NCI-H345 treated with DMSO at 0.1 percent for 48 hours (cell line): ENCODE measurements around the gene MEGF8.
A peak's percentile ranks its signal among the peaks of the same experiment; 100 is the strongest.

Experiments used
- DNase-seq: peaks from one replicate; lab custom pipeline; 2025; ENCODE audit not compliant: unreplicated experiment; lab: John Stamatoyannopoulos, UW

Gene MEGF8

DNA sequence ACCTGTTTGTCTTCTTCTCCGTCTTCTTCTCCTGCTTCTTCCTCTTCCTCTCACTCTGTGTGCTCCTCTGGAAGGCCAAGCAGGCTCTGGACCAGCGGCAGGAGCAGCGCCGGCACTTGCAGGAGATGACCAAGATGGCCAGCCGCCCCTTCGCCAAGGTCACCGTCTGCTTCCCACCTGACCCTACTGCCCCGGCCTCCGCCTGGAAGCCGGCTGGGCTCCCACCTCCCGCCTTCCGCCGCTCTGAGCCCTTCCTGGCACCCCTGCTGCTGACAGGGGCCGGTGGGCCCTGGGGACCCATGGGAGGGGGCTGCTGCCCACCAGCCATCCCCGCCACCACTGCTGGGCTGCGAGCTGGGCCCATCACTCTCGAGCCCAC lies 50.7 kb downstream of the MEGF8 start:
- no peak for DNase-seq

DNA sequence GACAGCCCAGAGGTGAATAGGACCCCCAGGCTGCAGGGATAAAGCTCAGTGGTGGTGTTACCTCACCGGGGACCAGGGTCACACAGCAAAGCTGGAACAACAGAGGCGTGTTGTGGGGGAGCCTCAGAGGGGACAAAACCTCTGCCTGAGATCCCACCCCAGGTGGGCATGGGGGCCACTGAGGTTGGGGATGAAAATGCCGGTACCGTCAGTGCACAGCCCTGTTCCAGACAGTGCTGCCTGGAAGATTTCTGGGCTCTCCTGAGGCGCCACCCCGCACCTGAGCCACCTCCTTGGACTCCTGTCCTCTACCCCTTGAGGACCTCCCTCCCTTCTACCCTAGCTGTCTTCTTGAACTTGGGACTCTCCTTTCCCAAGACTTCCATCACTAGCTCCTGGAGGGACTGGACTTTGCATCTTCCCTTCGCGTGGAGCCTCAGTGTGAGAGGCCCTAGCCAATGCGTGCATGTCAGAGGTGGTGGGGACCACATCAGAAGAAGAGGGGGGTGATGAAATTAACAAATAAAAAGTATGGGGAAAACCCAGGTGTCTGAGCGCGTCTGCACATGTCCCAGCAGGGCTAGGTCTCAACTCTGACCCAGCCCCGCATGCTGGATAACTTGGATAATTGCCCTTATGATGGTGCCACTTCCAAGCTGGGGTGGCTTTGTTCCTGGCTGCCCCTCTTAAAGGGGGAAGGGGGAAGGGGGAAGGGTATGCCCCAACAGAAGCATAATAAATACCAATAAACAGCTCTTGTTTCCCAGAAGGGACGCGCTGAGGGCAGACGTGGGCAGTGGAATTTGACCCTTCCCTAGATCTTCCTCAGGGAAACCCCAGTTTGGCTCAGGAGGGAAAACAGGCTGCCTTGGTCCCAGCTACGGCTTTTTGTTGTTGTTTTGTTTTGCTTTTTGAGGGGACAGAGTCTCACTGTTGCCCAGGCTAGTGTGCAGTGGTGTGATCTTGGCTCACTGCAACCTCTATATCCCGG lies 53.1 kb downstream of the MEGF8 start:
- DNase-seq, result no peak

DNA sequence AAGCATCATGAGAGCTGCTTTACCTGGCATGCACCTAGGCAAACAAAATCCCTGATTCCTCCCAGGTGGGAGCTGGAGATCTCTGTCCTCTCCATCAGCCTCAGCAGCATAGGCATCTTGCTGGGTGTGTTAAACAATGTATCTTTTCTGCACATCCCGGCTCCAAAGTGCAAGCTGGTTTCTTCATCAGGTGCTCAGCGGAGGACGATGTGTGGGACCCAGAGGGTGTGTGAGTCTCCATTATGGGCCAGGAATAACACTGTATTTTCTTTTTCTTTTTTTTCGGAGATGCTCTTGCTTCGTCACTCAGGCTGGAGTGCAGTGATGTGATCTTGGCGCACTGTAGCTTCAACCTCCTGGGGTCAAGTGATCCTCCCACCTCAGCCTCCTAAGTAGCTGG lies 54.7 kb downstream of the MEGF8 start:
- no peak for DNase-seq

DNA sequence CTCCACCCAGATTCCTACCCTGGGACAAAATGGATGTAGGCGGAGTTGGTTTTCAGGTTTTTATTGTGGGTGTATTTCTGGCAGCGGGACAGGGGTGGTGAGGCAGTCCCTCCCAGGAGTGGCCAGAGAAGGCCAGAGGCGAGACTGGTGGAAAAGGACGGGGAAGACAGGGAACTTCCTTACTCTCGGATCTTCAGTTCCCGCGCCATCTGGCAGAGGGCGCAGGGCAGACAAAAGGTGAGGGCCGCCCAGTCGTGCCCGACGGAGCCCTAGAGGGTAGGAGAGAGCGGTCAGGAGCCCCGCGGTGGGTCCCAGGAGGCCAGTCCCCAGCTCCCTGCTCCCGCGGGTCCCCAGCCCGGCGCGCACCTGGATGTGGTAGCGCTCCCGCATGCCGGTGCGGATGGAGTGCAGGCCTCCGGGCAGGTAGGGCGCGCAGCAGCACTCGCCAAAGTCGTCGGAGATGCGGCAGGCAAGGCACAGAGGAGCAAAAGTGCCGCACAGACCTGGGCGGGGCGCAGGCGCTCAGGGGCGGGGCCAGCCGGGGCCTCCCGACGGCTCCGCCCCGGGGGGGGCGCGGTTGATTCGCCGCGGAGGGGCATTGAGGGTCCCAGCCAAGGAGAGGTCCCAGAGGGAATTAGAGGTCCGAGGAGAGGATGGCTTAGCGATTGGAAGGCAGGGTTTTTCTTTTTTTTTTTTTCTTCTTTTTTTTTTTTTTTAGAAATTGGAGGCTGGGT lies 61.7 kb downstream of the MEGF8 start:
- peak; percentile 33 for DNase-seq

DNA sequence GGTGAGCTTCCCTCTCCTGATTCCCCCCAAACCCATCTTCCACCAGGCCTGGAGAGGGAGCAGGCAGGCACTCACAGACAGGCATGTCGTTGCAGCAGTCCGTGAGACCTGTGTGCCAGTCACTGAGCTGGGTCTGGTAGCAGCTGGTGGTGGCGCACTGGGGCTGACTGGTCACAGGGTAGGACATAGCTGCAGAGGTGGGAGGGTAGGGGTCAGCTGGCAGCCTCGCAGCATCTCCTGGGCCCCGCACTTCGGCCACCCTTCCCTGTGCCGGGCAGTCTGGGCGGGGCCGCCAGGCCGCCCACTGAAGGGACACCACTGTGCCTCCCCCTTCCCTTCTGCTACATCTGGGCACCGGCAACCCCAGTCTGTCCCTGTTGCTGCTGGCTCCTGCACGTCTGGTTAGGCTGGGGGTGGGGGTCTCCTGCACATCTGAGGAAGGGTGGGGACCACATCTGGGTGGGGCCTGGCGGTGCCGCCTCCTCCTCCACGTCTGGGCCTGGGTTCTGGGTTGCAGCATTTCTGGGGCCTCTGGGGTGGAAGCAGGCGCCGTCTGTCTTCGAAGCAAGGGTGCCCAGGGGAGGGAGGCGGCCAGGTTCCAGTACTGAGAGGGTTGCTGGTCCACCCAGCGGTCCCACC lies 63.5 kb downstream of the MEGF8 start:
- no peak for DNase-seq

DNA sequence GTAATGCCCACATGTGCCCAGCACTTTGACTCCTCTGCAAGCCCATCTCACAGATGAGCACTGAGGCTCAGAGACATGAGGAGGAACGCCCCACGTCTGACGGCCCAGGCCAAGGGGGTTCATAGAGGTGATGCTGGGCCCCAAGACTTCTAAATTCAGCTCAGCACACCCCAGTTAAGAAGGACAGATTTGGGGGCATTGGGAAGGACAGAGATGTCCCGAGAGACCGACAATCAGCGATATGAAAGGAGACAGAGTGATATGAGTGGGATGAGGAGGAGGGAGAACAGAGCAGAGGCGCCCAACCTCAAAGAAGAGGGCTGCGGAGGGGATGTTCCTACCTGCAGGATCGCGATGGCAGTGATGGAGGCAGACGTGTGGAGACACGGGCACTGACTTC lies 64.5 kb downstream of the MEGF8 start, which contains the start of gene CNFN:
Gene CNFN (minus strand): TSS at position 399 of the 400 bp plus-strand sequence. CDS start 1,260 bp downstream, outside the sequence.
- DNase-seq, result no peak

DNA sequence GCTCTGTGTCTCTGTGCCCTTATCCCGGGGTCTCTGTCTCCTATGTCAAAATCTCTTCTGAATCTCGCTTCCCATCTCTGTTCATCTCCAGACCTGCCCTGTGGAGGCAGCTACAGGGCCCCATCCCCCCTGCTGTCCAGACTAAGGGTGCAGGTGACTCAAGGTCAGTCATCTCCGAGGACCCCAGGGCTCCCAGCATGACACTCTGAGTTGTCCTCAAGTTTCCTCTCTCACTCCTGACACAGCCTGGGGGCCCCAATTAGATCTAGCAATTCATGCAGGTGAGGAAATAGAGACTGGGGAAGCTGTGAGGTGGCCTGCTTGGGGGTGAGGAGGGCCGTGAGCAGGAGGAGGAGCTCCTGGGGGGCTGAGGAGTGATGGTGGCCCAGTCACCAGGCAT lies 66.7 kb downstream of the MEGF8 start:
- no peak for DNase-seq

DNA sequence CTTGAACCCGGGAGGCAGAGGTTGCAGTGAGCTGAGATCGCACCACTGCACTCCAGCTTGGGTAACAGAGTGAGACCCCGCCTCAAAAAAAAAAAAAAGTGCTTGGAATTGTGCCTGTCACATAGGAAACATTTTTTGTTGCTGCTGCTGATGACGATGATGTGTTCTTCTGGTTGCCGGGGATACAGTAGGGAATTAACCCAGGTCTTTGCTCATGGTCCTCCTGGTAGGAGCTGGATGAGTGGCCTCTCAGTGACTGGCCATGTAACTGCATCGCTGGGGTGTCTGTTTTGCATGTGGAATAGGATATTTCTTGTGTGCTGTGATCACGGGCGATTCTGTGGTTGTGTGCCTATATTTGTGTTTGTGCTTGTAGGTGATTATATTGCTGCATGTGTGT lies 69.3 kb downstream of the MEGF8 start:
- no peak for DNase-seq

DNA sequence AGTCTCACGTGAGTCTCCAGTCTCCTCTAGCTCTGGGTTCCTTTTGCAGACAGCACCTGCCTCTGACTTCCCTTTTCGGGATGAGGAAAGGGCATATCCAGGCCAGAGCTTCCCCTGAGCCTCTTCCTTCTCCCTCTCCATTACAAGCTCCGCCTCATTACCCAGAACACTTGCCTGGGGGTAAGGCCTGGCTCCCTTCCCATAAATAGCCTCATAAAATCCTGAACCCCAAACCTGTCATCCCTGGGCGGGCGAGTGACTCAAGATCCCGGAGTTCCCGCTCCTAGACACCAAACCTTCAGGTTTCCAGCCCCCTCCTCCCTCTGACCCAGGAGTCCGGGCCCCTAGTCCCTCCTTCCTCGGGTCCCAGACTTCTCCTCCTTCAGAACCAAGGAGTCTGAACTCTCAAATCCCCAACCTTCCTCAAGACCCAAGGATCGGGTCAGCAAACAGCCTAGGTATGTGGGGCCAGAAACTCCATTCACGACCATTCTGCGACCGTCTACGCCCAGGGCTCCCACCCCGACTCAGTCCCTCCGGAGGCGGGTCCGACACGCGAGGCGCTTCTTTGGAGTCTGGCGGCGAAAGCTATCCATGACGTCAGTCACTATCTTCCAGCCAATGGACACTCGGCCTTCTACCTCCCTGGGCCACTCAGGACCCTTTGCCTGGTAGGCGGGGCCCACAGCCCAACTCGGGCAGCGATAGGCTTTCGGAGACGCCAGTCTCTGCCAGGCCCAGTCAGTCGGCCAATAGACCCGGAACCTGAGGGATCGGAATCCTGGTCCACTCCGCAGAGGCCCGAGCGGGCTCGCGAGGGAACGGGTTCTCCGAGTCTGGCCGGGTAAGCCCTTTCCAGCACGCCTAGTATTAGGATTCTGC lies 71.2 kb downstream of the MEGF8 start:
- peak; percentile 87 for DNase-seq

DNA sequence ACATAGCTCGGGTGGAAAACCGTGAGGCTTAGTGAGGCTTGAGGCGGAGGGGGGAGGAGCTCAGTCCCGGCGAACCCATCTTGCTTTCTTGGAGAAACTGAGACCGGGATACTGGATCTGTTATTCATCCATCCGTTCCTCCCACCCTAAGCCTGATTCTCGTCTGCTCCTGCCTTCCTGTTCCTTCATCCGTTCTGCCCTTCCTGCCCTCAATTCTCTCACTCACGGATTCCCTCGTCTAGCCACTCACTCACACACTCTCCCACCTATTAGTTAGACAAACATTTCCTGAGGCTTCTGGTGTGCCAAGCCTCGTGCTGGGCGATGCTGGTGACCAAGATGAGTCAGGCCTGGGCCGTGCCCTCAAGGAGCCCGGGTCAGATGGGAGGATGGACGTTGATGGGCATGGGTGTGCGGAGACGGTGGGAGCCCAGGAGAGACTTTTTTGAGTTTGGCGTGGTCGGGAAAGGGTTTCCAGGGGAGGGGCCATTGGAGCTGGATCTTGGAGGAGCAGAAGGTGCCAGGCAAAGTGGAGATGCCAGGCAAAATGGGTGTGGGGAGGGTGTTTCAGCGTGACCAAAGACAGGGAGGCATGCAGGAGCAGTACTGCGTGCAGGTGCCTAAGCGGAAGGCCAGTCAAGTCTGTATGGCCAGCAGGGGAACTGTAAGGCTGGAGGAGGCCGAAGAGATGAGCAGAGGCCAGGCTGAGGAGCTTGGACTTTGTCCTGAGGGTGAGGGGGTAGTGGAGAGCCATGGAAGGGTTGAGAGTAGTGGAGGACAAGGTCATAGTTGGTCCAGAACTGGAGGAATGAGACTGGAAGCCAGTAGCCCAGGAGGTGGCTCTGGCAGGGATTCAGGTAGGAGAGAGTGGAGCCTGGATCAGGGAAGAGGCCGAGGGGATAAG lies 72.1 kb downstream of the MEGF8 start:
- no peak for DNase-seq

DNA sequence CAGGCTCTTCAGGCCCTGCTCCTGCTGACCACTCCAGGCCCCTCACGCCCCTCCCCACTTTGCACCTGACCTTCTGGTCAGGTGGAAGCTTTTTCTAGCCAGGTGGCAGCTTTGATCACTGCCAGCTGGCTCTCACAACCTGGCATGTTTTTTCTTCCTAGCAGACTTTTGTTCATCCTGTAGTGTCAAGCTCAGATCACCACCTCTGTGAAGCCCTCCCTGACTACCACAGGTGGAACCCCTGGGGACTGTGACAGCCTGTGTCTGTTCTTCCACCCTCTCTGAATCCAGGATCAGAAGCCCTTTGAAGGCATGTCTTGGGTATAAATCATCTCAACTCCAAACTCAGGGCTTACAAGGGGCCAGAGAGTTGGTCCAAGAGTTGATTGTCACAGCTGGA lies 75.0 kb downstream of the MEGF8 start:
- DNase-seq, result no peak

DNA sequence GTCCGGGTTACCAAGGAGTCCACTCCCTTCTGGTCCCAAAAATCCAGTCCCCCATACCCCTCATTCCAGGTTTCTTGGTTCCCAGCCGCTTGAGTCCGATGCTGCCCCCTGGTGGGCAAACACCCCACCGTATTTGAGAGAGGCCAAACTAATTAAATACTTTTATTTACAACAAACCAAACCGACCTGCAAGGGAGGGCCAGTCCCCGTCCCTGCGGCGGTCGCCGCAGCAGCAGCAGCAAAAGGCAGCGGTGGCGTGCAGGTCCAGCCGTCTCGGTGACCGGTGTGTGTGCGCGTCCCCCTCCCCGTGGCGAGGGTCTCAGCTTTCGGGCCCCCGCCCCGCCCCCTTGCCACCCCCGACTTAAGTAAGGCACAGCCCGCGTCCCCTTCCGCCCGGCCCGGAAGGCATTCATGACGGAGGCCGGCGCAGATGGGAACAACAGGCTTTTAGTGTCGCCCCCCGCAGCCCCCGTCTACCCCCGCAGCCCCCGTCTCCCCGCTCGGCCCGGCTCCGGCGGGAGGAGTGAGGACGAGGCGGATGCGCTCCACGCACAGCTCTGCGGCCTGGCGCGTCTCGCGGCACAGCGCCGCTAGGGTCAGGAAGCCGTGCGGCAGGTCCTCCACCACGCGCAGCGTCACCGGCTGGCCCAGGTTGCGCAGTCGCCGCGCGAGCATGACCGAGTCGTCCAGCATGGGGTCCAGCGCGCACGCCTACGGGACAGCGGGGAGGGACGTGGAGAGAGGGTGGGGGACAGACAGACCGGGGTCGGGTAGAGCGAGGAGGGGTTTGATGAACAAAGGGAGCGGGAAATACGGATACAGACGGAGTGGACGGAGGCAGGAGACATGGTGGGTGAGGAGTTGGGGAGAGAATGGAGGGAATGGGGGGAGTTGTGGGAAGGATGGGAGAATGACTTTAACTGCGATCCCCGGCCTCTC lies 76.2 kb downstream of the MEGF8 start:
- DNase-seq, result no peak

DNA sequence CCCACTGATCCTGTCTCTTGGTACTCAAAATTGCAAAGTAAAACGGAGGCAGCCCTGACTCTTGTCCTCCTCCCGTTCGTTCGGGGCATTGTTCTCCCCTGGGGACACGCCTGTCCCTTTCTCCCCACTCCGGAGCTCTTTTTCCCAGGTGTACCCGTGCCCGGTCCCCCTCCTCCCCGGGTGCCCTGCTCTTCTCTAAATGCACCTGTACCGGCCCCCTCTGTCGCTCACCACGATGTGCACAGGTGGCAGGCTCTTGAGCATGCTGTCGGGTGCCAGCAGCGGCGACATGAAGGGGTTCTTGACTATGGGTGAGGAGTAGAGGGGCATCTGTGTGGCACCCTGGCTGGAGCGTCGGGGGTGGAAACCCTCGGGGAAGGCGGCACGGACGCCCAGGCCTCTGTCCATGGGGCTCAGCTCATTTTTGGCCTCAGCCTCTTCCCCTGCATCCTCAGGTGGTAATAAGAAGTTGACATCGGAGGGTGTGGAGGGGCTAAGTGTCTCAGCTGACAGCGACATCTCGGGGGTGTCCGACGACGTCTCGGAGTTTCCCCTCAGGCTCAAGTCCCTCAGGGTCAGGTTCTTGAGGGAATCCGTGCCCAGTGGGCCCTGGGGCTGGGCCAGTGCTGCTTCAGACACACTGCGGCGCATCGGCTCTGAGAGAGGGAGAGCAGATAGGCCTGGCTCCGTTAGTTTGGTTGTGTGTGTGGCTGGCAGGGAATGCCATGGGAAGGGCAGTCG lies 77.1 kb downstream of the MEGF8 start:
- no peak for DNase-seq

DNA sequence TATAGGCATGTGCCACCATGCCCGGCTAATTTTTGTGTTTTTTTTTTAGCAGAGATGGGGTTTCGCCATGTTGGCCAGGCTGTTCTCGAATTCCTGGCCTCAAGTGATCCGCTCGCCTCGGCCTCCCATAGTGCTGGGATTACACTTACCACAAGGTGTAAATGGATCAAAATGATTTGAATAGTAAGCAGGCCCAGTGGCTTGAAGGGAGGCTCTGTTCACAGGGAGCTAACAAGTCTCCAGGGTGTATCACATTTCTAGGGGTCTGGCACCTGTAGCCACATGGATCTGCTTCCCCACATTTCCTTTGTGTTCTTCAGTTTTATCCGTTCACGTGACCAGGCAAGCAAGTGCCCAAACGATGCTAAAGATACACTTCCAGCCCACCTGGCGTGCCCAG lies 78.2 kb downstream of the MEGF8 start:
- no peak for DNase-seq

DNA sequence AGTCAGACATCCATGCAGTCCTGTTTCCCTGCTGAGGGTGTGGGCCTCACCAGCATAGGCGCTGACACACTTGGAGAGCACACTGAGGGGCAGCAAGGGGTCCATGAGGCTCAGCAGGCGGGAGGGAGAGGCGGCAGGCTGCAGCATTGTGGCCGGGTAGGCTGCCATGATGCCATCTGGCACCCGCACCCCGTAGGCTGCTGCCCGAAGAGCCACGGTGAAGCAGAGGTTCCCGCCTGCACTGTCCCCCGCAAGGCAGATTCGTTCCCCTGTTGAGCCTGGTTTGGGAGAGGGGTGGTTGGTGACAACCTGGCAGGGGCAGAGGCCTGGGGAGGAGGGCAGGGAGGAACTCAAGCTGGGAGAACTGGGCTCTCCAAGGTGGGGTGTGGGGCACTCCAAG lies 80.7 kb downstream of the MEGF8 start:
- no peak for DNase-seq

DNA sequence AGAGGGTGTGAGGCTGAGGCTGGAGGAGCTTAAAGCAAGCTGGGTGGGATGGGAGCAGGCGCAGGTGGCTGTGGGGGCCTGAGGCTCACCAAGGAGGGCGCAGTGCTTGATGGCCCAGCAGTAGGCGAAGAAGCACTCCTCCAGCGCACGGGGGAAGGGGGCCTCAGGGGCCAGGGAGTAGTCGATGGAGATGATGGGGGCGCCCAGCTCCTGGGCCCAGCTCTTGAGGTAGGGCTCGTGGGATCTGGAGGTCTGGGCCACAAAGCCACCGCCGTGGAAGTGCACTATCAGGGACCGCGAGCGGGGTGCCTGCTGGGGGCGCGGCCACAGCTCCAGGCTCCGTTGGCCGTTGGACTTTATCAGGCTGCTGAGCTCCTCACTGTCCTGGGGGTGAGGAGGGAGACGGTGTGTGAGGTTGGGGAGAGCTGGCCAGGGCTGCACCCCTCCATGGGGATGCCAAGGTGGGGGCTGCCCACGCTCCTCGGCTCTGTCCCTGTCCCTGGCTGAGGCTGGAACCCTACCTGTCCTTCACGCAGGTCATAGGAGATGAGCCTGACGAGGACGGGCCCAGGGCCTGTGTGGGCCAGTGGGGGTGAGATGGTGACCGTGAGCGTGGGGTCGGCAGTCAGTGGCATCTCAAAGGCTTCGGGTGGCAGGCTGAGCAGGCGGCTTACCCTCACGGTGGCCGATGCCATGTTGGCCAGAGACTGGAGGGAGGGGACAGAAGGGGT lies 81.8 kb downstream of the MEGF8 start:
- no peak for DNase-seq

DNA sequence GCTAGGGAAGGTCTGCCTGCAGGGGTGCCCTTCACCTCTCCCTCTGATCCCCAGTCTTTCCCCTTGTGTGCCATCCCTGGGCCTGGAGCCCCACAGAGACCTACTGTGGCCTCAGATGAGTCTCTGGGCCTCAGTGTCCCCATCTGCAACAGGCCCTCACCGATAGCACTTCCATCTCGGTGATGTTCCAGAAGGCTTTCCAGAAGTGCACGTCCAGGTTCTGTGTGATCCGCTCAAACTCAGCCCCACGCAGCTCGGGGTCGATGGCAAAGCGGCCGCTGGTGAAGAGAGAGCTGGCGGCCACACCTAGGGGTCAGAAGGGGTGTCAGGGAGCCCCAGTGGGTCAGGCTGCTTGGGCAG lies 82.4 kb downstream of the MEGF8 start:
- DNase-seq, result no peak
